GM12873 (cell line): ENCODE measurements around the gene BUD13.

ENCODE experiments used
- TF ChIP-seq, protein P1 (sequence below): IDR thresholded peaks from 2 replicates; pipeline ENCODE4 v1.5.1; 2012; ENCODE audit warnings: low read depth, mild to moderate bottlenecking, moderate library complexity, low read length, control low read depth; ENCODE audit not compliant: insufficient read depth; ENCODE audit errors: missing control alignments

Gene BUD13

DNA sequence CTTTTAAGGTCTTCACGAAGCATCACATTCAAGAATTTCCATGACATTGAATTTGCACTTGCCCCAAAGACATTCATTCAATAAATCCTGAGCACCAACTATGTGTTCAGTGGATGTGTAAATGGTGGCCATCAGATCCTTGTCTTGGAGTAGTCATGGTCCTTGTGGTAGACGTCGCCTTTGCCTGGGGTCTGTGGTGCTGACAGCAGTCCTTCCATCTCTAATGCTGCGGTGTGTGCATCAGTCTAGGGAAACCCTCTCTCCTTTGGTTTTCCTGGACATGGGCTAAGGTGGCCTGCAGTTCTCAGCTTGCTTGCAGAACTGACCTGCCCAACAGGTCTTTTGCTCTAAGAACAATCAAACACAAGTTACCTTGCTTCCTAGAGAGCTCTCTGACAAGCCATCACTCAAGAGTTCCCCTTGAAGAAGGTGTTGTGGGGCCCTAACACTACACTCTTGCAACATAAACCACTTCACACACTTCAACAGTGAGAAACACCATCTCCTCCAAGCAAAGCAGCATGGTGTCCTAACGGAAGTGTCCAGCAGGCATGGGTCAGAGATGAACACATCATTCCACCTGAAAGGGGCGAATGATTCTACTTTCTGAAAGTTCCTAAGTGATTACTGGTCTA lies 72.1 kb downstream of the BUD13 start:
- TF ChIP-seq, protein P1, sequence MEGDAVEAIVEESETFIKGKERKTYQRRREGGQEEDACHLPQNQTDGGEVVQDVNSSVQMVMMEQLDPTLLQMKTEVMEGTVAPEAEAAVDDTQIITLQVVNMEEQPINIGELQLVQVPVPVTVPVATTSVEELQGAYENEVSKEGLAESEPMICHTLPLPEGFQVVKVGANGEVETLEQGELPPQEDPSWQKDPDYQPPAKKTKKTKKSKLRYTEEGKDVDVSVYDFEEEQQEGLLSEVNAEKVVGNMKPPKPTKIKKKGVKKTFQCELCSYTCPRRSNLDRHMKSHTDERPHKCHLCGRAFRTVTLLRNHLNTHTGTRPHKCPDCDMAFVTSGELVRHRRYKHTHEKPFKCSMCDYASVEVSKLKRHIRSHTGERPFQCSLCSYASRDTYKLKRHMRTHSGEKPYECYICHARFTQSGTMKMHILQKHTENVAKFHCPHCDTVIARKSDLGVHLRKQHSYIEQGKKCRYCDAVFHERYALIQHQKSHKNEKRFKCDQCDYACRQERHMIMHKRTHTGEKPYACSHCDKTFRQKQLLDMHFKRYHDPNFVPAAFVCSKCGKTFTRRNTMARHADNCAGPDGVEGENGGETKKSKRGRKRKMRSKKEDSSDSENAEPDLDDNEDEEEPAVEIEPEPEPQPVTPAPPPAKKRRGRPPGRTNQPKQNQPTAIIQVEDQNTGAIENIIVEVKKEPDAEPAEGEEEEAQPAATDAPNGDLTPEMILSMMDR = no peak
